NCI-H526 (cell line): Measurements from ENCODE around the gene INO80.
"Not testable (repeated sequence)": the region's sequence is repeated elsewhere in the genome, so short reads cannot be mapped to it uniquely, and the experiment has no call there.

ENCODE experiments used
- DNase-seq, 2 experiments: peaks; one replicate each; lab custom pipeline; 2025; lab: John Stamatoyannopoulos, UW

Gene INO80

GRCh38 chr15:41115652-41116115, 396 bp downstream of the INO80 start:
- DNase-seq, result peak; percentile 29 to 77

DNA sequence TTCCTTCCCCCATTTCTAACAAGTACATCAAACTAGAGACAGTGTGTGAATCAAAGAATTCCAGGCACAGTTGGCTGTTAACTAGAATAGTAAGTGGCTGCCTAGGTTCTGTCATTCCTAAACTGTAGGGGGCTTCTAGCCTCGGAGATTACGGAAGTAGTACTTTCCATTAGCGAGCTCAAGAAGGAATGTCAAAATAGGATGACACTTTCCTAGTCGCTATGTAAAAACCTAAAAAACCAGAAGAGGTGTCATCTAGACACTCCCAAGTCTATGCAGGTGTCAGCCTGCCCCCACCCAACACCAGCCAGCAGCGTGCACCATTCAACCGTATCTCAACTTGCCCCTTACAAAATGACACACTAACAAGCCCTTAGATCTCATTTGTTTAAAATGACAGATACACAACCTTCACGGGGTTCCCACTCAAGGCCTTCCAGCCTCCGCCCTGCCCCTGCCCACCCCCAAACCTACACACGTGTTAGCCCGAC, 874 bp downstream of the INO80 start:
- DNase-seq, result peak in 1 of 2 experiments; percentile 42

DNA sequence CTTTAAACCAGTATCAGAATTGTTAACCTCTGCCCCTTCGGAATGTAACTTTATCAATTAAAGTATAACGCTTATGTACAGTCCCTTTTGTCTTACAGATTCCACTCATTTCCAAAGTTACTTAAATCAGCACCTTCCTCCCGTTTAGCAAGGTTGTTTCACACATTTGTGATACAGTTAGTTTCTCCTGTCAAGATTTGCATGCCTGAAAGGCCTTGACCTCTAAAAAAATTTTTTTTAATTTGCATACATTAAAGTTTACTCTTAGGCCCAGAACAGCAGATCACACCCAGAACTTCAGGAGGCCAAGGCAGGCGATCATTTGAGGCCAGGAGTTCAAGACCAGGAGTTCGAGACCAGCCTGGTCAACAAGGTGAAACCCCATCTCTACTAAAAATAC, 9.1 kb downstream of the INO80 start:
- DNase-seq, result peak in 1 of 2 experiments; percentile 9

GRCh38 chr15:41105348-41106334, 10.4 kb downstream of the INO80 start:
- no peak for DNase-seq

- DNase-seq, result no peak
Observed at GRCh38 chr15:41104234-41104633, 11.8 kb downstream of the INO80 start.

DNA sequence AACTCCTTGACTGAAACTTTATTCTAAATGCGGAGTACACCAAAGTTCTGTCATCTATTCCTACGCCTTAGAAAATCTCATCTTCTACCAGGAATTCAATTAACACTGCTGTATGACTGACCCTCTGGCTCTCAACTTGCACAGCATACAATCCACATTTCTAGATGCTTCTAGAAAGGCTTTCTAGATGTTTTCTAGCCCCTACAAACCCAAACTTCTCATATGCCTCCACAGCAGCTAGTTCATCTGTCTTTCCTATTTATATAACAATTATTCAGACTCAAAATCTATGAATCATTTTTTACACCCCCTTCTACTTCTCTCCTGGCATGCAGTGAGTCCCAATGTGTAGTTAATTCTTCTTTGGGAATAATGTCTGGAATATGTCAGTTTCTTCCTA, 13.2 kb downstream of the INO80 start:
- no peak for DNase-seq

GRCh38 chr15:41096178-41096577, 19.9 kb downstream of the INO80 start:
- no peak for DNase-seq

- no peak for DNase-seq
Observed at GRCh38 chr15:41085029-41085428, 31.1 kb downstream of the INO80 start.

- no peak for DNase-seq
Observed at GRCh38 chr15:41080144-41080543, 35.9 kb downstream of the INO80 start.

DNA sequence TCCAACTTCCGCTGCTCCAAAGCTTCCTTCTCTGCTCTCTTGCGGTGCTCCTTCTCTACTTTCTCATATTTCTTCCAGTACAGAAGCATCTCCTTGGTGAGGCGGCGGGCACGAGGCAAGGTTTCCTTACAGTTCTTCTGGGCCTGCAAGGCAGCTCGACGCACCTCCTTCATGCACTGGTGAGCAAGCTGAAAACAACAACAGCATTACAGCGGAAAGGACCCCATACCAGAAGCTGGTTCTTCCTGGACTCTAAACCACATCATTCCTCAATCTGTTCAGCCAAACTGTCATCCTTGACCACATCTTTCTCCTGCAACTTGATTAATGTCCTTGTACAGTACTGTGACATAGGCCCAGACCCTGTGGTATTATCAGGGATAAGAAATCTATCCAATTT, 36.4 kb downstream of the INO80 start:
- no peak for DNase-seq

- not testable (repeated sequence) for DNase-seq
Observed at GRCh38 chr15:41078879-41079278, 37.2 kb downstream of the INO80 start.

- DNase-seq, result no peak
Observed at GRCh38 chr15:41078125-41078524, 38.0 kb downstream of the INO80 start.

- no peak for DNase-seq
Observed at GRCh38 chr15:41073028-41073427, 43.1 kb downstream of the INO80 start.

DNA sequence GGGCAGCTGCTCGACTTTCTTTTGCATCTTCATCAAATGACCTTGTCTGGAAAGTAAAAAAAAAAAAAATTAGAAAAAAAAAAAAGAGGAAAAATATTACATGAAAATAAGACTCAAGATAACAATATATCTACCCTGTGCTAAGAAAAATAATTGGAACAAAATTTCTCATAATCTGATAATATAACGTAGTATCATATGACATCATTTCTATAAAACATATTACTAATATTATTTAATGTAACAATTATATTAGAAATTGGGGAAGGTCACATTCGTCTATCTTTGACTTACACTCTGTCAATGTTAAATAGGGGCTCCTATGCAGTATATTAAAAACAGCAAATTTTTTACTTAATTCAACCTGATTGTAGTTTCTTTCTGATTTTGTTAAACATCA, 44.1 kb downstream of the INO80 start:
- DNase-seq, result no peak

- DNase-seq, result no peak
Observed at GRCh38 chr15:41066516-41066915, 49.6 kb downstream of the INO80 start.

DNA sequence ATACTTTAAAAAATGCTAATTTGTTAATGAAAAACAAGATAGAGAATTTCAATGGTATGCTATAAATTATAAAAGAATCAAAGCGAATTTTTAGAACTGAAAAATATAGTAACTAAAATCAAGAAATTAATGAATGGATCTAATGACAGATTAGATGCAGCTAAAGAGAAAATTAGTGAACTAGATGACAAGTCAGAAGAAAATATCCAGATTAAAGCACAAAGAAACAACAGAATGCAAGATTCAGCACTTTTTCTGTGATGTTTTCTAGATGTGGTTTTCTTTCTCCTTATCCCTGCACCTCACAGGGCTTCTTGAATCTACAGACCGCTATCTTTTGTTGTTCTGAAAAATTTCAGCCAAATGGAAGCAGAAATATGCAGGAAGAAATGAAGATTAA, 54.4 kb downstream of the INO80 start:
- no peak for DNase-seq

DNA sequence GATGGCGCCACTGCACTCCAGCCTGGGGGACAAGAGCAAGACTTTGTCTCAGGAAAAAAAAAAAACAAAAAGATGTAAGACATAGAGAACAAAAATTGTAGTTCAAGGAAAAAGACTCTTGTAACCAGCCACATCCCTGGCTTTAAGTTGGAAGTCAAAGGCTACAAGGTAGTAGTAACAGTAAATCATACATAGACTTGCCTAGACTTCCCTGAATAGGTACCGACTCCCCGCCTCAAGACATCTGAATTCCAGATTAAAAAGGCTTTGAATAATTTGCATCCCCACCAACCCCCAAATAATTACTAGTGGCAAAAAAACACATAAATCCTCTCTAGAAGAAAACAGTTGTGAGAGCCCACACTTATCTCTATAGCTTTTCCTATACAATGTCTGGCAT, 55.6 kb downstream of the INO80 start:
- DNase-seq, result no peak

- DNase-seq, result no peak
Observed at GRCh38 chr15:41056810-41057209, 59.3 kb downstream of the INO80 start.

- DNase-seq, result no peak
Observed at GRCh38 chr15:41055706-41056105, 60.4 kb downstream of the INO80 start.

GRCh38 chr15:41051139-41051538, 64.9 kb downstream of the INO80 start:
- no peak for DNase-seq

DNA sequence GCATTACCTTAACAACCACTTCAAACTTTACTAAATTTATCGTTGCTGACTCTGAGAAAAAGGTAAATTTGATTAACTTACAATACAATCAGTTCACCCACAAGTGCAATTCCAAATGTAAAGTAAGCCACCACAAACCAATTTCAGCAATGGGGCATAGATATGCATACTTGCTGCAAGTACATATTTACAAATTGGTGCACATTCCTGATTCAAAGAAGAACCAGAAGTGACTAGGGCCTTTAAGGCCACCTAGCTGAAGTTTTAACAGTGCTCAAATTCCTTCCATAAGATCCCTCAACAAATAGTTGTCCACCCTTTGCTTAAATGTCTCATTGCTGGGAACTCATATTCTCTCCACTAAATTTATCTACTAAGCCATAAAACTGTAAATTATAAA, 67.2 kb downstream of the INO80 start:
- DNase-seq, result no peak

DNA sequence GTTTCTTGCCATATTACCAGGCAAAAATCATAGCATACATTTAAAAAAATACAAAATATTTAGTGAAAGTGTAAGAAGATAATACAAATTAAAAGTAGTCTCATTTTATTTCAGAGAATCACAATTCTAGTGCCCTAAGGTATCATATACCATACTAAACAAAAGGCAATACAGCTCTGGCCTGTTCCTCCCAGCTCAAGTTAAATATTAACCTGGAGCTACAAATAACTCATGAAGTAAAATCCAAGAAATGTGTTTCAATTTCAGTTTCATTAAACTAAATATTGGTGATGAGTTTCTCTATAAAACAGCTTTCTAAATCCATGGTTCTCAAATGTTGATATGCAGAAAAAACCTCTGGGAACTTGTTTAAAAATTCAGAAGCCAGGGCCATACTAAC, 67.7 kb downstream of the INO80 start:
- DNase-seq, result peak in 1 of 2 experiments; percentile 19

- no peak for DNase-seq
Observed at GRCh38 chr15:41047474-41047873, 68.6 kb downstream of the INO80 start.
